Psoas muscle (tissue), 8 donors: ENCODE results near the gene NKIRAS1. TPM values are rescaled to one million over a fixed set of nuclear protein-coding genes. Genes with fewer than 3 reads are reported as not detected.

ENCODE experiments used
- ATAC-seq, 4 donors: fragments of 200-7000 bp; cut with Tn5 transposase; one replicate each; pipeline ENCODE4 v1.9.1; 2020; ENCODE audit warnings: moderate library complexity in 3 of 4, mild to moderate bottlenecking in 2 of 4
- DNase-seq, 2 donors: peaks; one replicate each; pipeline ENCODE4 v3.0.0-alpha.2; 2020
- H3K27ac ChIP-seq: fragments of 200-600 bp; one replicate; pipeline ENCODE4 v1.8.0; 2022
- H3K27me3 ChIP-seq, 3 donors: fragments of 200-600 bp in 1 of 3; one replicate each; pipeline versions ENCODE4 v1.6.1 to v1.8.0; 2013 to 2022; ENCODE audit warnings: low read length in 2 of 3, mild to moderate bottlenecking in 2 of 3, moderate library complexity in 1 of 3; ENCODE audit not compliant: insufficient read depth in 3 of 3
- H3K36me3 ChIP-seq, 2 donors: fragments of 200-600 bp in 1 of 2; one replicate each; pipeline versions ENCODE4 v1.6.1 to v1.8.0; 2013 to 2022; ENCODE audit warnings: low read depth in 1 of 2, mild to moderate bottlenecking in 1 of 2, moderate library complexity in 1 of 2; ENCODE audit not compliant: insufficient read depth in 1 of 2
- H3K4me1 ChIP-seq: fragments of 200-600 bp; one replicate; pipeline ENCODE4 v1.8.0; 2022
- H3K4me3 ChIP-seq: fragments of 200-600 bp; one replicate; pipeline ENCODE4 v1.8.0; 2022; ENCODE audit warnings: mild to moderate bottlenecking
- H3K9me3 ChIP-seq: fragments of 200-600 bp; one replicate; pipeline ENCODE4 v1.8.0; 2022
- WGBS, 3 donors: extraction: QIAGEN DNeasy Blood & Tissue Kit; methylation state at CpG; one replicate each; pipeline versions ENCODE4 v1.1.6 to v1.1.7; 2013; 5-methylcytosine and 5-hydroxymethylcytosine counted together
- intact Hi-C, 2 donors: fragments of 100-400 bp; cut with DNase I; formaldehyde crosslinking; loops; one replicate each; pipeline versions ENCODE4 v1.11.0 to v1.14.2; 2022
- polyA plus RNA-seq, 3 donors: library from polyadenylated mRNA; stranded (reverse); fragments of 200-250 nt; gene quantifications; one replicate each; pipeline ENCODE4 v1.2.3, GENCODE V29; 2013
- total RNA-seq, 4 donors: library from RNA; stranded (reverse); fragmentation: NEBNext Ultra II Directional in 2 of 4; extraction: Animal tissue kit (Norgen Biotek cat#: 25700) in 2 of 4; gene quantifications; one replicate each; pipeline versions ENCODE4 v1.2.1 to v1.2.4, GENCODE V29; 2021 to 2023
- TF ChIP-seq, protein P1 (sequence below): fragments of 200-600 bp; IDR thresholded peaks from one replicate; pipeline ENCODE4 v1.8.0; 2022; ENCODE audit warnings: antibody characterized with exemption
- donor health status: healthy with polysubstance abuse.
- donor health status: DM: no; HTN: no; CAD: no; lungs with moderate emphysema.
- donor health status: Bipolar disorder and iron deficiency.
- donor health status: healthy.
- donor health status: DM: yes; HTN: yes; CAD: no.
- donor health status: DM: no; HTN: no; CAD: no.
- donor health status: DM: no; HTN: no; CAD: no.
- donor health status: DM: yes; HTN: yes; CAD: no.

NKIRAS1 gene
- total and polyA plus RNA-seq, 7 donors: 19.5 to 52.4 (median 22.3) TPM

DNA sequence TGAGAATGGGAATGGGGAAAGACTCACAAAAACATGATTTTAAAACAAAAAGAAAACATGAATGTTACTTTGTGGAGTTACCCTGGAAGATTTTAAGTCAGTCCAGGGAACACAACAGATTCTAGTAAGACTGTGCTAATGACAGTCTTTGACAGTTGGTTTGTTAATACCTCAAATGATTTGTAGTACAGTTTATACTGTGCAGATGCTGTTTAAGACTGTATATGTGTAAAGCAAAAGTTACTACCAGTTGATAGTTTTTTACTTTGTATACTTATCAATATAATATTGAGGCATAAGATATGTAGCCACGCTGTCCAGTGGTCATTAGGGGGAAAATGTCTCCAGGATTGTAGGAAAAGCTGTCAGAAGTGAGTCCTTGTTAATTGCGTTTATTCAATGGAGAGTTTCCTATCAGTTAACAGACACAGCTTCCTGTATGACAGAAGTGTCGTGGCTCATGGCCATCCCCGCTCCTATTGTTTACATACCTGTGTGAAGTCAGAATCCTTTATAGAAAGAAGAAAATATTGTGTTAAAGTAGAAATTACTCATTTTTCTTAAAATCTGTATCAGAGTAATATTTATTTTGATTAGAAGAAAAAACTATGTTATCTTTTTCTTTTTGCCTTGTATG is 36.0 kb downstream of the NKIRAS1 start:
- Histone ChIP-seq H3K27ac (no peak overlapping the region), H3K4me3 (no peak overlapping the region), H3K27me3 (no peaks in the 10 kb centered on the region), H3K36me3 (peaks cover 0 to 7% of the 10 kb centered on the region in 2 donors), H3K9me3 (no peaks in the 10 kb centered on the region), H3K4me1 (peaks cover 36% of the 10 kb centered on the region)
- DNase-seq (no peak), ATAC-seq (no peak)
- TF ChIP-seq, protein P1, sequence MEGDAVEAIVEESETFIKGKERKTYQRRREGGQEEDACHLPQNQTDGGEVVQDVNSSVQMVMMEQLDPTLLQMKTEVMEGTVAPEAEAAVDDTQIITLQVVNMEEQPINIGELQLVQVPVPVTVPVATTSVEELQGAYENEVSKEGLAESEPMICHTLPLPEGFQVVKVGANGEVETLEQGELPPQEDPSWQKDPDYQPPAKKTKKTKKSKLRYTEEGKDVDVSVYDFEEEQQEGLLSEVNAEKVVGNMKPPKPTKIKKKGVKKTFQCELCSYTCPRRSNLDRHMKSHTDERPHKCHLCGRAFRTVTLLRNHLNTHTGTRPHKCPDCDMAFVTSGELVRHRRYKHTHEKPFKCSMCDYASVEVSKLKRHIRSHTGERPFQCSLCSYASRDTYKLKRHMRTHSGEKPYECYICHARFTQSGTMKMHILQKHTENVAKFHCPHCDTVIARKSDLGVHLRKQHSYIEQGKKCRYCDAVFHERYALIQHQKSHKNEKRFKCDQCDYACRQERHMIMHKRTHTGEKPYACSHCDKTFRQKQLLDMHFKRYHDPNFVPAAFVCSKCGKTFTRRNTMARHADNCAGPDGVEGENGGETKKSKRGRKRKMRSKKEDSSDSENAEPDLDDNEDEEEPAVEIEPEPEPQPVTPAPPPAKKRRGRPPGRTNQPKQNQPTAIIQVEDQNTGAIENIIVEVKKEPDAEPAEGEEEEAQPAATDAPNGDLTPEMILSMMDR: no peak
- WGBS, 3 donors: 68 to 82% (median 79%) methylated on average over 4 of the region's 4 CpGs
- intact Hi-C loops: loop anchor here in 1 of 2 donors (5.0 kb wide), 1 partner anchor 49 kb away; no protein-coding TSS in a partner anchor

DNA sequence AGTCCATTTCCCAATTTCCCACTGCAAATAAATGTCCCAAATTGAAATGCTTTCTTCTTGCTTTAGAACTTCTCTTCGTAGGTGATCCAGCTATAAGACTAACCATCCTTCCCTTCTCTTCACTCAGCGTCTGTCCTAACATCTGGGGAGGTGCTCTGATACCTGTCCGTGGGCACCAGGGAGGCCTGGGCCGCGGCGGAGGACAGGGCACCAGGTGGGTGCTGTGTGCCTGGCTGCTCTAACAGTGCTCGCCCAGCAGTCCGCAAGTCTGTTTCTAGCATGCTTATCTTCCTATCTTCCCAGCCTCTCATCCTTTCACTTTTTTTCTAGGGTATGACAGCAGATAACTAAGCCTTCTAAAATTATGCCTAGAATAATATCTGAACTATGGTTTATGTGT is 37.3 kb downstream of the NKIRAS1 start:
- intact Hi-C loops: no loop called here
- H3K27ac ChIP-seq: no peak overlapping the region
- no peak for DNase-seq
- H3K36me3 ChIP-seq: peaks cover 0 to 7% of the 10 kb centered on the region in 2 donors
- H3K9me3 ChIP-seq: no peaks in the 10 kb centered on the region
- H3K27me3 ChIP-seq: no peaks in the 10 kb centered on the region
- 90 to 98% (median 97%) methylated on average over 8 of the region's 8 CpGs for WGBS, 3 donors
- TF ChIP-seq, protein P1: no peak
- H3K4me1 ChIP-seq: peaks cover 49% of the 10 kb centered on the region
- ATAC-seq: no peak
- no peak overlapping the region for H3K4me3 ChIP-seq

DNA sequence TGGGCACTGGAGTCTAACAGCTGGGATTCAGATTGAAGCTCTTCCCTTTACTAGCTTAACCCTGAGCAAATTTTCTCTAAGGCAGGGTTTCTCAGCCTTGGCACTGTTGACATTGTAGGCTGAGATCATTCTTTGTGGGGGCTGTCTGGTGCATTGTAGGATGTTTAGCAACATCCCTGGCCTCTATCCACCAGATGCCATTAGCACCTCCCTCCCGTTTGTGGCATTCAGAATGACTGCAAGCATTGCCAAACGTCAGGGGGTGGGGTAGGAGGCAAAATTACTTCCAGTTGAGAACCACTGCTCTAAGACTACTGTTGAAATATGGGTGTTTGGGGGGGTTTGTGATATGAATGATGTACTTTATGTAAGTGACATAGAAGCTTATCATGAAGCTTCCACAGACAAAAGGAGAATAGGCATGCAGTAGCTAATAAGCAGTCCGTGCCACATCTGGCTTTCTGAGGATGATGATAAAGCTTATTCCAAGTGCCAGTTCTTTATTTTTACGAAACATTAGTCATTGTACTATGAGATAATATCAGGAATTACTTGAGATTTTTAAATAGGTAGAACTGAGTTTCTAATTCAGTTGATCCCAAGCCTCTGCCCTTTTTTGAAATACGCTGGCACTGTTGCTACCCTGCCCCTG is 39.3 kb downstream of the NKIRAS1 start:
- TF ChIP-seq, protein P1: no peak
- H3K4me1 ChIP-seq: peaks cover 62% of the 10 kb centered on the region
- no peak overlapping the region for H3K27ac ChIP-seq
- H3K36me3 ChIP-seq: peaks cover 0 to 7% of the 10 kb centered on the region in 2 donors
- H3K9me3 ChIP-seq: no peaks in the 10 kb centered on the region
- DNase-seq (peak; percentile 54 to 61), ATAC-seq (peak in 2 of 4 donors; percentile 55 to 70)
- H3K4me3 ChIP-seq: no peak overlapping the region
- no peaks in the 10 kb centered on the region for H3K27me3 ChIP-seq
- intact Hi-C loops: no loop called here
- WGBS, 3 donors: 36 to 50% (median 46%) methylated on average over 5 of the region's 5 CpGs

DNA sequence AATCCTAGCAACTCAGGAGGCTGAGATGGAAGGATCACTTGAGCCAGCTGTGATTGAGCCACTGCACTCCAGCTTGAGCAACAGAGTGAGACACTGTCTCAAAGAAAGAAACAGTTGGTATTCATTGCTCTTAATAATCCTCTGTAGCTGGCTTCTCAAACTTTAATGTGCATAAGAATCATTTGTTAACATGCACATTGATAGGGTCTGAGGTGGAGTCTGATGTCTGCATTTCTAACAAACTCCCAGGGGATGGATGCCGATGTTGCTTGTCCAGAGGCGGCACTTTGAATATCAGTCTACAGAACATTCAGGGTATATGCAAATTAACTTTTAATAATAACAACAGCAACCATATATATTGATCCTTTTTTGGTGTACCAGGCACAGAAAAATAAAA is 39.9 kb downstream of the NKIRAS1 start:
- Histone ChIP-seq H3K27ac (no peak overlapping the region), H3K4me3 (no peak overlapping the region), H3K27me3 (no peaks in the 10 kb centered on the region), H3K9me3 (no peaks in the 10 kb centered on the region), H3K4me1 (peaks cover 62% of the 10 kb centered on the region), H3K36me3 (peaks cover 0 to 3% of the 10 kb centered on the region in 2 donors)
- 53 to 70% (median 56%) methylated on average over 2 of the region's 2 CpGs for WGBS, 3 donors
- TF ChIP-seq, protein P1: no peak
- ATAC-seq (peak in 3 of 4 donors; percentile 31 to 58 (median 35)), DNase-seq (no peak)
- intact Hi-C loops: no loop called here
